ENCODE measurements around the gene S100A3. TPM values are rescaled to one million over a fixed set of nuclear protein-coding genes. Genes with fewer than 3 reads are reported as not detected.
A peak's percentile ranks its signal among the peaks of the same experiment; 100 is the strongest.

S100A3 gene
- total RNA-seq, 2 donors from 2014 or later, result not detected

- ATAC-seq (no peak), DNase-seq (peak in 1 of 2 donors; percentile 31)
- intact Hi-C loops (cut with DNase I, micrococcal nuclease), result no loop called here
These were observed 8.4 kb downstream of the S100A3 start, which contains the start of gene S100A5 for GRCh38 chr1:153540394-153541361. Gene S100A5 (minus strand): TSS chr1:153540934. CDS start chr1:153540191, 743 bp downstream.

- intact Hi-C loops (cut with DNase I, micrococcal nuclease), result no loop called here
These were observed 9.5 kb downstream of the S100A3 start for GRCh38 chr1:153539395-153540093.

GRCh38 chr1:153538315-153538821 lies 10.7 kb downstream of the S100A3 start:
- DNase-seq, result peak; percentile 88 to 93
- intact Hi-C loops (cut with DNase I, micrococcal nuclease), result no loop called here
- peak; percentile 52 for ATAC-seq

More at GRCh38 chr1:153539395-153540093, 9.5 kb downstream of the S100A3 start:
- ATAC-seq (no peak), DNase-seq (peak in 1 of 2 donors; percentile 25)

- ATAC-seq (no peak), DNase-seq (peak in 1 of 2 donors; percentile 35)
- intact Hi-C loops (cut with DNase I, micrococcal nuclease), result no loop called here
These were observed 11.7 kb downstream of the S100A3 start for GRCh38 chr1:153537376-153537730.

- intact Hi-C loops (cut with DNase I, micrococcal nuclease), result no loop called here
- ATAC-seq (peak; percentile 54), DNase-seq (peak; percentile 82 to 91)
These were observed 12.2 kb downstream of the S100A3 start for GRCh38 chr1:153536671-153537375.

- peak; percentile 59 for ATAC-seq
- intact Hi-C loops (cut with DNase I, micrococcal nuclease), result no loop called here
- DNase-seq, result peak; percentile 92 to 95
These were observed 12.9 kb downstream of the S100A3 start for GRCh38 chr1:153536012-153536670.

GRCh38 chr1:153535242-153536011 lies 13.6 kb downstream of the S100A3 start, which contains the start of gene S100A6:
Gene S100A6 (minus strand): TSS chr1:153535991. CDS start chr1:153535339, 652 bp downstream.
- peak; percentile 75 to 84 for DNase-seq
- intact Hi-C loops (cut with DNase I, micrococcal nuclease), result no loop called here

GRCh38 chr1:153534925-153535241 lies 14.2 kb downstream of the S100A3 start:
- DNase-seq (peak in 1 of 2 donors; percentile 24), ATAC-seq (no peak)
- intact Hi-C loops (cut with DNase I, micrococcal nuclease), result loop anchor here in 1 of 2 donors (5.0 kb wide), 1 partner anchor 32 kb away; the partner anchor contains the start of gene S100A2

More at GRCh38 chr1:153535242-153536011, 13.6 kb downstream of the S100A3 start, which contains the start of gene S100A6:
- ATAC-seq, result peak; percentile 19

- peak in 1 of 2 donors; percentile 35 for DNase-seq
- no peak for ATAC-seq
- intact Hi-C loops (cut with DNase I, micrococcal nuclease), result loop anchor here in 1 of 2 donors (5.0 kb wide), 1 partner anchor 33 kb away; the partner anchor contains the start of gene S100A2
These were observed 14.7 kb downstream of the S100A3 start for GRCh38 chr1:153534226-153534924.

GRCh38 chr1:153533689-153534201 lies 15.3 kb downstream of the S100A3 start:
- intact Hi-C loops (cut with DNase I, micrococcal nuclease), result loop anchor here in 1 of 2 donors (5.0 kb wide), 1 partner anchor 34 kb away; the partner anchor contains the start of gene S100A2
- peak; percentile 0 for ATAC-seq
- peak; percentile 49 to 77 for DNase-seq

- peak; percentile 63 for ATAC-seq
- intact Hi-C loops (cut with DNase I, micrococcal nuclease), result loop anchor here in 1 of 2 donors (5.0 kb wide), 1 partner anchor 34 kb away; the partner anchor contains the start of gene S100A2
- peak; percentile 90 to 92 for DNase-seq
These were observed 16.1 kb downstream of the S100A3 start for GRCh38 chr1:153532769-153533599.

- ATAC-seq (peak; percentile 30), DNase-seq (peak in 1 of 2 donors; percentile 42)
- intact Hi-C loops (cut with DNase I, micrococcal nuclease), result loop anchor here in 1 of 2 donors (5.0 kb wide), 1 partner anchor 35 kb away; the partner anchor contains the start of gene S100A2
These were observed 16.9 kb downstream of the S100A3 start for GRCh38 chr1:153532181-153532580.

- peak in 1 of 2 donors; percentile 22 for DNase-seq
- intact Hi-C loops (cut with DNase I, micrococcal nuclease), result loop anchor here in 1 of 2 donors (5.0 kb wide), 1 partner anchor 36 kb away; the partner anchor contains the start of gene S100A2
These were observed 17.4 kb downstream of the S100A3 start for GRCh38 chr1:153531638-153532037.

GRCh38 chr1:153527683-153528040 lies 21.4 kb downstream of the S100A3 start:
- ATAC-seq, result no peak
- intact Hi-C loops (cut with DNase I, micrococcal nuclease), result no loop called here
- peak in 1 of 2 donors; percentile 3 for DNase-seq

More at GRCh38 chr1:153531638-153532037, 17.4 kb downstream of the S100A3 start:
- ATAC-seq, result no peak

- ATAC-seq (no peak), DNase-seq (peak in 1 of 2 donors; percentile 20)
- intact Hi-C loops (cut with DNase I, micrococcal nuclease), result no loop called here
These were observed 21.9 kb downstream of the S100A3 start for GRCh38 chr1:153527023-153527682.

Measured in left colon (tissue), 2 donors.